Superior temporal gyrus (tissue), 1 donor: ENCODE measurements around the gene CDK2AP2.
"Not testable (repeated sequence)": the region's sequence is repeated elsewhere in the genome, so short reads cannot be mapped to it uniquely, and the experiment has no call there.

Experiments
- DNase-seq: peaks from one replicate; pipeline ENCODE4 v3.0.0-alpha.2; 2016; ENCODE audit errors: extremely low spot score

CDK2AP2 gene

GRCh38 chr11:67507864-67508485 lies at the start of gene CDK2AP2:
Gene CDK2AP2, minus strand, starts transcription at chr11:67508162. Its CDS starts 80 bp downstream, at chr11:67508082.
- peak; percentile 99 for DNase-seq

DNA sequence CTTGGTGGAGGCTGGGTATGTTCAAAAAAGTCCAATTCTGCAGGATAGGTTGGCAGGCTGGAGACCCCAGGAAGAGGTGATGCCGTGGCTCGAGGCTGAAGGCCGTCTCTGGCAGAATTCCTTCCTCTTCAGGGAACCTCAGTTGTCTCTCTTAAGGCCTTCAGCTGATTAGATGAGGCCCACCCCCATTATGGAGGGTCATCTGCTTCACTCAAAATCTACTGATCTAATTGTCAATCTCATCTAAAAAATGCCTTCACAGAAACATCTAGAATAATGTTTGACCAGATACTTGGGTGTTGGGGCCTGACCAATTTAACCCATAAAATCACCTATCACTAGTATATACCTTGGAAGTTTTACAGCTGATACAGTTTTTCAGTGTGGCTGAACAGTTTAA lies 48.3 kb upstream of the CDK2AP2 start:
- no peak for DNase-seq

- DNase-seq: not testable (repeated sequence)
Observed at GRCh38 chr11:67551697-67552096, 43.7 kb upstream of the CDK2AP2 start.

GRCh38 chr11:67551127-67551526 lies 43.2 kb upstream of the CDK2AP2 start:
- no peak for DNase-seq

GRCh38 chr11:67548555-67549110 lies 40.7 kb upstream of the CDK2AP2 start:
- DNase-seq: no peak

DNA sequence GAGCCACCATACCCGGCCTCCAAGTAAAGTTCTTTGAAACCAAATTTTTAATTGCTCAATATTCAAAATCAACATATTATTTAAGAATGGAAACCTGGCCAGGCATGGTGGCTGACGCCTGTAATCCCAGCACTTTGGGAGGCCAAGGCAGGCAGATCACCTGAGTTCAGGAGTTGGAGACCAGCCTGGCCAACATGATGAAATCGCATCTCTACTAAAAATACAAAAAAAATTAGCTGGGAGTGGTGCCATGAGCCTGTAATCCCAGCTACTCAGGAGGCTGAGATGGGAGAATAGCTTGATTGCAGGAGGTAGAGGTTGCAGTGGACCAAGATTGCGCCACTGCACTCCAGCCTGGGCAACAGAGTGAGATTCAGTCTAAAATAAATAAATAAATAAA lies 40.1 kb upstream of the CDK2AP2 start:
- not testable (repeated sequence) for DNase-seq

GRCh38 chr11:67545280-67545679 lies 37.3 kb upstream of the CDK2AP2 start:
- DNase-seq: no peak

- no peak for DNase-seq
Observed at GRCh38 chr11:67544616-67545242, 36.8 kb upstream of the CDK2AP2 start.

GRCh38 chr11:67543585-67543984 lies 35.6 kb upstream of the CDK2AP2 start:
- DNase-seq: no peak

GRCh38 chr11:67542971-67543370 lies 35.0 kb upstream of the CDK2AP2 start:
- DNase-seq: no peak

DNA sequence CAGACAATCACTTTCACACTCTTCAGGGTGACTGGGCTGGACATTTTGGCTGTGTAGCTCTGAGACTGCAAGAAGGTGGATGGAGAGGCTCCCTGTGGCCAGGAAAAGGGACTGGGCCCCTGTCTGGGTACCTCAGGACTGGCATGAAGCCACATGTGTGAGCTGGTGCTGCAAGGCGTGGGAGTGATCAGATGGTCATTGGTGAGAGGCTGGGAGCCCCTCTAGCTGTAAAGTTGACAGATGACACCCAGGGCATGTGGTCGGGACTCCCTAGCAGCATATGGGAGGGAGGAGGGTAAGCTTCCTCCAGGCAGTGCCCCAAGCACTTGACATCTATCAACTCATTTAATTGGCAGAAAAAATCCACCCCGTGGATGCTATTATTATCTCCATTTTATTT lies 34.2 kb upstream of the CDK2AP2 start:
- no peak for DNase-seq

DNA sequence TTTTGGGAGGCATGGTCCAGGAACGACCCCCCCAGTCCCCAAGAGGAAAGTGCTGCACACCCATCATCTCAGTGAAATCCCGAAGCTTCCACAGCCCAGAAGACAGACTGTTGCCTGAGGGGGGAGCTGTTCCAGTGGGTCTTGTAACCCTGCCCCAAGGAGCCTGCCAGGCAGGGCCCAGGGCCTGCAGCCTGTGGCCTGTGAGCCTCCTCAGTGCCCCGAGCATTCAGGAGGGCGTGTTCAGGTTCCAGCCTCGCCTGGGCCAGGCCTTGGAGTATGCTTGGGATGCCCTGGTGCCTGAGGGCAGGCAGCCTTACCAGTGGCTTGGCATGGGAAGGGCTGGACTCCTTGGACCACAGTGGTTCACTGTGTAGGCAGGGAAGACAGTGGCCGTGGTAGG lies 33.2 kb upstream of the CDK2AP2 start:
- DNase-seq: no peak

- no peak for DNase-seq
Observed at GRCh38 chr11:67539550-67539949, 31.6 kb upstream of the CDK2AP2 start.

DNA sequence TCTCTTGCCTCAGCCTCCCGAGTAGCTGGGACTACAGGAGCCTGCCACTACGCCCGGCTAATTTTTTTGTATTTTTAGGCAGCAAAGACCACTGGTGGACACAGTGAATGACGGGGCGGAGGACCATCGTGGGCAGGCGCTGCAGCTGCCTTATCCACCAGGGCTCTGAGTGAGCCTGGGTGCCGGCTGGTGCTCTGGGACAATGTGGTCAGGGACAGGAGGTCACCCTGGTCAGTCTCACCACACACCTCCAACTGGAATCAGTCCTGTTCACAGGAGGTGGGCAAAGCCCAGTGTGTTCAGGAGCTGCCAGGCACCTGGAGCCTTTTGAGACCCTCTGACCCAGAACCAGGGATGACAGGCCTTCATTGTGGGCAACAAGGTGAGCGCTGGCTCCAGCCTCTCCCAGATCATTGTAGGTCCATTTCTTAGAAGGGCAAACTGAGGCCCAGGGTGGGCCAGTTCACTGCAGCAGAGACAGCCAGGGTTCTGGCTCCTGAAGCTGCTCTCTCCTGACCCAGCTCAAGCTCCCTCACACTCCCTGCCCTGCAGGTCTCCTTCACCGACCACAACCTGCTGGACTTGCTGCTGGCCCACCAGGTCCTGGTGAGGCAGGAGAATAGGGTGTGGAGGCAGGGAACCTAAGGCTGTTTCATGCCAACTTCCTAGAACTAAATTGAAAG lies 31.0 kb upstream of the CDK2AP2 start:
- DNase-seq: no peak

DNA sequence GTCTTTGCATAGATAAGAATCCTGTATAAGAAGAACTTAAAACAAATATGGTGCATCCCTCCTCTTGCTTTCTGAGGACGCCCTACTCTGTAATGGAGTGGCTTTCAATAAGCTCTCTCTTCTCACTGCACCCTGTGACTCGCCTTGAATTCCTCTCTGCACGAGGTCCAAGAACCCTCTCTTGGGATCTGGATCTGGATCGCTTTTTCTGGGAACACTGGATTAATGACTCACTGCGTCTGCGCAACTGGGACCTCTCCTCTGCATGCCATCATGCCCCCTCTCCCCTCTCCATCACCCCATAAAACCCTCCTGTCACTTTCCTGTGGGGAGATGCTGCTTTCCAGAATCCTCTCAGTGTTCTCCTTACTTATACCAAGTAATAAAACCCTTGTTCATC lies 30.3 kb upstream of the CDK2AP2 start:
- DNase-seq: no peak

DNA sequence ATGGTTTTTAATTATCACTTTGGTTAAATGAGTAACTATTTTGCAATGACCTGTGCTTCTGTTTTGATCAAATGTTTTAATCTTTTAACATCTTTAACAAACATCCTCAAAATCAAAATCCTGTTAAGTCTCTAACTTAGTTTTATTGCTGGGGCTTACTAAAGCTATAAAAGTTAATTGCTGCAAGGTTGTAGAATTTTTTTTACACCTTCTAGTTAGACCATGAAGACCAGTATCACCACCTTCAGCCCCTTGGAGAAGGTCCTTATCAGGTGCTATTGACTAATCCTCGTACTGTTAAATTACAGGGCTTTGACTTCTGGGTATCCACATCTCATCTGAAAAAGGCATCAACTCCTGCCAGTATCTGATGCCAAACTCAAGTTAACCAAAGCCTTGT lies 27.6 kb upstream of the CDK2AP2 start:
- no peak for DNase-seq

DNA sequence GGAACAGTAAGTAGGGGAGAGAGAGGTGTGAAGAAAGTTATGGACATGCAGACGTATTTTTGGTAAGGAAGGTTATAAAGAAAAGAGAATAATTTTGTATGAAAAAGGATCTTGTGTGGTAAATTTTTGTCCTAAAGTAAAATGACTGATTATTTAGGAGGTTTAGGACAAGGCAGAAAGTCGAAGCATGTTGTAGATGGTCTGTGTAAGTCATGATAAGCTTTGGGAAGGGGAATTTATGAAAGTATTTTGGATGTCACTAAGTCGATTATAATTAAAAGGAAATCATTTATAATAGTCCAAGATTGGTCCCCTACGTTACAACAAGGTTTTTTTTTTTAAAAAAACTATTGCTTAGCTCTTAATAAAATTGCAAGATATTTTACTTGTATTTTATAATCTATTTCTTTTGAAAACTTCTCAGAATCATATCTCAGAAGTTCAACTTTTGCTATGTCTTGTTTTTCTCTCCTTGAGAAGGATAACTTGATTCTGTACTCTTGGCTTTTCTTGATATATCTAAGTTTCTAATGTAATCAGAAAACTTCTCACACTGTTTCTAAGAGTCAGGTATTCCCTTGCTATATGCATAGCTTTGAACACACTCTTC lies 26.2 kb upstream of the CDK2AP2 start:
- no peak for DNase-seq

- no peak for DNase-seq
Observed at GRCh38 chr11:67532889-67533288, 24.9 kb upstream of the CDK2AP2 start.

GRCh38 chr11:67530282-67530592 lies 22.3 kb upstream of the CDK2AP2 start:
- DNase-seq: no peak

GRCh38 chr11:67528376-67528775 lies 20.4 kb upstream of the CDK2AP2 start:
- no peak for DNase-seq

GRCh38 chr11:67525275-67525976 lies 17.5 kb upstream of the CDK2AP2 start:
- no peak for DNase-seq

DNA sequence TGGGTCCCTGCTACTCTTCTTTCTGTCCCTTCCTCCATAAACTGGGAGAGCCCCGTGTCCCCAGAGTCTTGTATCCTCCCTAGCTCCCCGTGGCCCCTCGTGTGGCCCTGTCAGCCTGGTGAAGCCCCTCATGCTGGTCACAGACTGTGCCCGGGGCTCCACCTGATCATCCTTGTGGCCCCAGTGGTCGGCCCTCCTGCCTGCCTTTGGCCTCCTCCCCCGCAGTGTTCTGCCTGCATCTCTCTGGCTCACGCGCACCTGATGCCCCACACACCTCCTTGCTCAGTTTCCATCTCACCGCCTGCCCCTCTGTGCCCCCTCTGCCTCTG lies 16.5 kb upstream of the CDK2AP2 start:
- no peak for DNase-seq
